Adrenal gland (tissue), 5 donors: ENCODE data around the gene FIGLA.

ENCODE experiments used
- POLR2A ChIP-seq, 2 donors: fragments of 450-650 bp; IDR thresholded peaks; one replicate each; pipeline ENCODE4 v1.6.1; 2017; ENCODE audit warnings: antibody characterized with exemption in 2 of 2, mild to moderate bottlenecking in 2 of 2, moderate library complexity in 1 of 2
- TF ChIP-seq, protein P1 (sequence below), 6 experiments: fragments of 450-650 bp in 4 of 6; fragments of 200-600 bp in 2 of 6; sonication (generic) in 1 of 6; IDR thresholded peaks; 1 replicate in 5 of 6; 2 replicates in 1 of 6; pipeline versions ENCODE4 v1.5.1 to v1.8.0; 2016 to 2021; ENCODE audit warnings: antibody characterized with exemption in 6 of 6, mild to moderate bottlenecking in 2 of 6, moderate library complexity in 1 of 6
- donor health status: DM: no; HTN: no; CAD: no.

GRCh38 chr2:70779491-70779890 lies 11.0 kb downstream of the FIGLA start:
- TF ChIP-seq, protein P1, sequence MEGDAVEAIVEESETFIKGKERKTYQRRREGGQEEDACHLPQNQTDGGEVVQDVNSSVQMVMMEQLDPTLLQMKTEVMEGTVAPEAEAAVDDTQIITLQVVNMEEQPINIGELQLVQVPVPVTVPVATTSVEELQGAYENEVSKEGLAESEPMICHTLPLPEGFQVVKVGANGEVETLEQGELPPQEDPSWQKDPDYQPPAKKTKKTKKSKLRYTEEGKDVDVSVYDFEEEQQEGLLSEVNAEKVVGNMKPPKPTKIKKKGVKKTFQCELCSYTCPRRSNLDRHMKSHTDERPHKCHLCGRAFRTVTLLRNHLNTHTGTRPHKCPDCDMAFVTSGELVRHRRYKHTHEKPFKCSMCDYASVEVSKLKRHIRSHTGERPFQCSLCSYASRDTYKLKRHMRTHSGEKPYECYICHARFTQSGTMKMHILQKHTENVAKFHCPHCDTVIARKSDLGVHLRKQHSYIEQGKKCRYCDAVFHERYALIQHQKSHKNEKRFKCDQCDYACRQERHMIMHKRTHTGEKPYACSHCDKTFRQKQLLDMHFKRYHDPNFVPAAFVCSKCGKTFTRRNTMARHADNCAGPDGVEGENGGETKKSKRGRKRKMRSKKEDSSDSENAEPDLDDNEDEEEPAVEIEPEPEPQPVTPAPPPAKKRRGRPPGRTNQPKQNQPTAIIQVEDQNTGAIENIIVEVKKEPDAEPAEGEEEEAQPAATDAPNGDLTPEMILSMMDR (IDR thresholded peaks at IDR 0.05): no peak
- TF ChIP-seq POLR2A (IDR thresholded peaks at IDR 0.05): no peak
